GM18498 (cell line): ENCODE data around the gene NPNT.

Experiments used
- ATAC-seq: cut with Tn5 transposase; IDR thresholded peaks from one replicate; pipeline ENCODE4 v1.9.1; 2021; ENCODE audit warnings: mild to moderate bottlenecking, moderate library complexity; ENCODE audit not compliant: unreplicated experiment

Gene NPNT

GRCh38 chr4:106017975-106018374 lies 122.7 kb downstream of the NPNT start:
- ATAC-seq = no peak

DNA sequence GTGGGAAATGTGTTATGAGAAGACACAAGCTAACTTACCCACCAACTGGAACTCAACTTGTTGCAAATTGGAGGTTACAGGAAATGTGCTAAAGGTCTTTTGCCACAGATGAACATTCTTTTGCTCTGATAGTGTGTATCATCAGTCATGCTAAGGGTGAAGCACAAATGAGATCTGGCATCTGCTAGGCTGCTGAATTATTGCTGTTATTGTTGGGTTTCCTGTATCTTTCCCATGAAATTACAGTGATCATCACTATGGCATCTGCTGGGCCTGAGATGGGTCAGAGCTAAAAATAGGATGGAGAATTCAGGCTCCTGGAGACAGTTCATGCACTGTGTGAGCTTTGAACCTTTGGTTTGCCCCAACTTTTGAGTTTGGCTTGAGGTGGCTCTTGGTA lies 124.5 kb downstream of the NPNT start:
- ATAC-seq = no peak
